SK-N-SH (cell line): ENCODE data around the gene CYP21A2.
"Not testable (repeated sequence)": the region's sequence is repeated elsewhere in the genome, so short reads cannot be mapped to it uniquely, and the experiment has no call there.

Source experiments
- CHD2 ChIP-seq: fragments of 150-350 bp; IDR thresholded peaks from 2 replicates; pipeline ENCODE4 v1.6.1; 2018; ENCODE audit warnings: low read length; ENCODE audit not compliant: partially characterized antibody
- EP300 ChIP-seq, 2 experiments: IDR thresholded peaks; 2 replicates each; pipeline versions ENCODE4 v1.4.0 to v1.6.1; 2012; ENCODE audit warnings: borderline replicate concordance in 1 of 2, low read depth in 1 of 2, low read length in 1 of 2
- NFIC ChIP-seq: IDR thresholded peaks from 2 replicates; pipeline ENCODE4 v1.4.0; 2012; ENCODE audit warnings: borderline replicate concordance
- TAF1 ChIP-seq: IDR thresholded peaks from 2 replicates; pipeline ENCODE4 v1.6.1; 2012; ENCODE audit warnings: low read depth, mild to moderate bottlenecking, low read length, moderate library complexity, borderline replicate concordance
- TF ChIP-seq, protein P1 (sequence below): fragments of 200-600 bp; sonication (generic); IDR thresholded peaks from 2 replicates; pipeline ENCODE4 v1.6.1; 2017; ENCODE audit warnings: antibody characterized with exemption, mild to moderate bottlenecking, moderate library complexity
- TF ChIP-seq, protein P2 (sequence below): fragments of 150-350 bp; IDR thresholded peaks from 2 replicates; pipeline ENCODE4 v1.6.1; 2017; ENCODE audit warnings: antibody characterized with exemption, low read length, low read depth, borderline replicate concordance
- TF ChIP-seq, protein P3 (sequence below): IDR thresholded peaks from 2 replicates; pipeline ENCODE4 v1.4.0; 2012; ENCODE audit warnings: low read depth, borderline replicate concordance
- TF ChIP-seq, protein P4 (sequence below): IDR thresholded peaks from 2 replicates; pipeline ENCODE4 v1.6.1; 2012; ENCODE audit warnings: mild to moderate bottlenecking, low read depth, low read length, moderate library complexity

DNA sequence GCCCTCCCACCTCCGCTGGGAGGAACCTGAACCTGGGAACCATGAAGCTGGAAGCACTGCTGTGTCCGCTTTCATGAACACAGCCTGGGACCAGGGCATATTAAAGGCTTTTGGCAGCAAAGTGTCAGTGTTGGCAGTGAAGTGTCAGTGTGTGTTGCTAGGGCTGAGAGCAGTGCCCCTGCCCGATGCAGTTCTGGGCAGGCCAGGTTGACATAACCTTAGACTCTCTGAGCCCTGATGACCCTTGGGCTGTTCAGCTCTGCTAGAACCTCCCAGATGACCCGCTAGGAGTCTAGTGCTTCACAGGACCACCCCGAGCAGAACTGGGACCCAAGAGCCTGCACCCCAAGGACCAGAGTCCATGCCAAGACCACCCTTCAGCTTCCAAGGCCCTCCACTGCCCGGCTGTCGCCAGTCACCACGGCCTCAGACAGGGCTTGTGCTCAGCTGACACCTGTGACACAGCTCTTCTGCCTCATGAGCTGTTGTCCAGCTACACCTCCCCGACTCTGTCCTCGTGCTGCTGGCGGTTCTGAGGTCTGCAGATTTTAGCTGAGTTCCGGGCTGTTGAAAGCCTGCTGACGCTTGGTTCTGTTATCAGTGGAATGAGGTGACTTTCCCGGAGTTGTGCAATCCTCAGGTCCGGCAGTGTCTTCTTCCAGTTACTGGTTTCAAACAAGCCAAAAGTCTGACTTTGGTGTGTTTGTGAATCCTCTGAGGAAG, 35.5 kb upstream of the CYP21A2 start:
- TF ChIP-seq, protein P1, sequence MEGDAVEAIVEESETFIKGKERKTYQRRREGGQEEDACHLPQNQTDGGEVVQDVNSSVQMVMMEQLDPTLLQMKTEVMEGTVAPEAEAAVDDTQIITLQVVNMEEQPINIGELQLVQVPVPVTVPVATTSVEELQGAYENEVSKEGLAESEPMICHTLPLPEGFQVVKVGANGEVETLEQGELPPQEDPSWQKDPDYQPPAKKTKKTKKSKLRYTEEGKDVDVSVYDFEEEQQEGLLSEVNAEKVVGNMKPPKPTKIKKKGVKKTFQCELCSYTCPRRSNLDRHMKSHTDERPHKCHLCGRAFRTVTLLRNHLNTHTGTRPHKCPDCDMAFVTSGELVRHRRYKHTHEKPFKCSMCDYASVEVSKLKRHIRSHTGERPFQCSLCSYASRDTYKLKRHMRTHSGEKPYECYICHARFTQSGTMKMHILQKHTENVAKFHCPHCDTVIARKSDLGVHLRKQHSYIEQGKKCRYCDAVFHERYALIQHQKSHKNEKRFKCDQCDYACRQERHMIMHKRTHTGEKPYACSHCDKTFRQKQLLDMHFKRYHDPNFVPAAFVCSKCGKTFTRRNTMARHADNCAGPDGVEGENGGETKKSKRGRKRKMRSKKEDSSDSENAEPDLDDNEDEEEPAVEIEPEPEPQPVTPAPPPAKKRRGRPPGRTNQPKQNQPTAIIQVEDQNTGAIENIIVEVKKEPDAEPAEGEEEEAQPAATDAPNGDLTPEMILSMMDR: not testable (repeated sequence)
- TF ChIP-seq, protein P2, sequence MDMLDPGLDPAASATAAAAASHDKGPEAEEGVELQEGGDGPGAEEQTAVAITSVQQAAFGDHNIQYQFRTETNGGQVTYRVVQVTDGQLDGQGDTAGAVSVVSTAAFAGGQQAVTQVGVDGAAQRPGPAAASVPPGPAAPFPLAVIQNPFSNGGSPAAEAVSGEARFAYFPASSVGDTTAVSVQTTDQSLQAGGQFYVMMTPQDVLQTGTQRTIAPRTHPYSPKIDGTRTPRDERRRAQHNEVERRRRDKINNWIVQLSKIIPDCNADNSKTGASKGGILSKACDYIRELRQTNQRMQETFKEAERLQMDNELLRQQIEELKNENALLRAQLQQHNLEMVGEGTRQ: not testable (repeated sequence)
- TF ChIP-seq CHD2; EP300 (IDR thresholded peaks at IDR 0.05; ENCODE audit: borderline replicate concordance in 1 of 2, low read depth in 1 of 2, low read length in 1 of 2); NFIC; TAF1: not testable (repeated sequence)
- TF ChIP-seq, protein P3, sequence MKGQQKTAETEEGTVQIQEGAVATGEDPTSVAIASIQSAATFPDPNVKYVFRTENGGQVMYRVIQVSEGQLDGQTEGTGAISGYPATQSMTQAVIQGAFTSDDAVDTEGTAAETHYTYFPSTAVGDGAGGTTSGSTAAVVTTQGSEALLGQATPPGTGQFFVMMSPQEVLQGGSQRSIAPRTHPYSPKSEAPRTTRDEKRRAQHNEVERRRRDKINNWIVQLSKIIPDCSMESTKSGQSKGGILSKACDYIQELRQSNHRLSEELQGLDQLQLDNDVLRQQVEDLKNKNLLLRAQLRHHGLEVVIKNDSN: not testable (repeated sequence)
- TF ChIP-seq, protein P4, sequence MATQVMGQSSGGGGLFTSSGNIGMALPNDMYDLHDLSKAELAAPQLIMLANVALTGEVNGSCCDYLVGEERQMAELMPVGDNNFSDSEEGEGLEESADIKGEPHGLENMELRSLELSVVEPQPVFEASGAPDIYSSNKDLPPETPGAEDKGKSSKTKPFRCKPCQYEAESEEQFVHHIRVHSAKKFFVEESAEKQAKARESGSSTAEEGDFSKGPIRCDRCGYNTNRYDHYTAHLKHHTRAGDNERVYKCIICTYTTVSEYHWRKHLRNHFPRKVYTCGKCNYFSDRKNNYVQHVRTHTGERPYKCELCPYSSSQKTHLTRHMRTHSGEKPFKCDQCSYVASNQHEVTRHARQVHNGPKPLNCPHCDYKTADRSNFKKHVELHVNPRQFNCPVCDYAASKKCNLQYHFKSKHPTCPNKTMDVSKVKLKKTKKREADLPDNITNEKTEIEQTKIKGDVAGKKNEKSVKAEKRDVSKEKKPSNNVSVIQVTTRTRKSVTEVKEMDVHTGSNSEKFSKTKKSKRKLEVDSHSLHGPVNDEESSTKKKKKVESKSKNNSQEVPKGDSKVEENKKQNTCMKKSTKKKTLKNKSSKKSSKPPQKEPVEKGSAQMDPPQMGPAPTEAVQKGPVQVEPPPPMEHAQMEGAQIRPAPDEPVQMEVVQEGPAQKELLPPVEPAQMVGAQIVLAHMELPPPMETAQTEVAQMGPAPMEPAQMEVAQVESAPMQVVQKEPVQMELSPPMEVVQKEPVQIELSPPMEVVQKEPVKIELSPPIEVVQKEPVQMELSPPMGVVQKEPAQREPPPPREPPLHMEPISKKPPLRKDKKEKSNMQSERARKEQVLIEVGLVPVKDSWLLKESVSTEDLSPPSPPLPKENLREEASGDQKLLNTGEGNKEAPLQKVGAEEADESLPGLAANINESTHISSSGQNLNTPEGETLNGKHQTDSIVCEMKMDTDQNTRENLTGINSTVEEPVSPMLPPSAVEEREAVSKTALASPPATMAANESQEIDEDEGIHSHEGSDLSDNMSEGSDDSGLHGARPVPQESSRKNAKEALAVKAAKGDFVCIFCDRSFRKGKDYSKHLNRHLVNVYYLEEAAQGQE: not testable (repeated sequence)
